Thyroid gland (tissue), 4 donors: ENCODE data around the gene DNAH8.

ENCODE experiments used
- POLR2A ChIP-seq, 2 donors: fragments of 450-650 bp; IDR thresholded peaks; one replicate each; pipeline ENCODE4 v1.6.1; 2017; ENCODE audit warnings: antibody characterized with exemption in 2 of 2, mild to moderate bottlenecking in 2 of 2, moderate library complexity in 1 of 2
- TF ChIP-seq, protein P1 (sequence below), 6 experiments: fragments of 200-600 bp in 3 of 6; fragments of 450-650 bp in 3 of 6; sonication (generic) in 3 of 6; IDR thresholded peaks; one replicate each; pipeline ENCODE4 v1.5.1; 2016 to 2019; ENCODE audit warnings: antibody characterized with exemption in 6 of 6, mild to moderate bottlenecking in 2 of 6, inconsistent platforms in 1 of 6, moderate library complexity in 1 of 6

DNA sequence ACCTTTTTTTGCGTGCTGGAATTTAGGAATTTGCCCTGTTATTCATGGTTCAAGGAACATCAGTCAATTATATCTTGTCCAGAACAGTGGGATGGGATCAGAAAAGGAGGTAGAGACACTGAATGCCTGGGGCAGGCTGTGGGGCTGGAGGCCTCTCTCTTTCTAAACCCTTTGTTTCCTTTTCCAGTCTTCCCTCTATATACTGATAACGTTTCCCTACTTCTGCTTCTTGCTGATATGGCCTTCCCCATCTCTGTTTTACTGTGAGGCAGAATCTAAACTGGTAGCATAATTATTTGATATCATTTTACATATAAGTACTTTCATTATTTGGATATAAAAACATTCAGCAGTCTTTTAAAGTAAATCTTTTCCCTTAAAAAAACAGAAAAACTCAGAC is 67.5 kb downstream of the DNAH8 start:
- TF ChIP-seq POLR2A (IDR thresholded peaks at IDR 0.05), result no peak
- TF ChIP-seq, protein P1, sequence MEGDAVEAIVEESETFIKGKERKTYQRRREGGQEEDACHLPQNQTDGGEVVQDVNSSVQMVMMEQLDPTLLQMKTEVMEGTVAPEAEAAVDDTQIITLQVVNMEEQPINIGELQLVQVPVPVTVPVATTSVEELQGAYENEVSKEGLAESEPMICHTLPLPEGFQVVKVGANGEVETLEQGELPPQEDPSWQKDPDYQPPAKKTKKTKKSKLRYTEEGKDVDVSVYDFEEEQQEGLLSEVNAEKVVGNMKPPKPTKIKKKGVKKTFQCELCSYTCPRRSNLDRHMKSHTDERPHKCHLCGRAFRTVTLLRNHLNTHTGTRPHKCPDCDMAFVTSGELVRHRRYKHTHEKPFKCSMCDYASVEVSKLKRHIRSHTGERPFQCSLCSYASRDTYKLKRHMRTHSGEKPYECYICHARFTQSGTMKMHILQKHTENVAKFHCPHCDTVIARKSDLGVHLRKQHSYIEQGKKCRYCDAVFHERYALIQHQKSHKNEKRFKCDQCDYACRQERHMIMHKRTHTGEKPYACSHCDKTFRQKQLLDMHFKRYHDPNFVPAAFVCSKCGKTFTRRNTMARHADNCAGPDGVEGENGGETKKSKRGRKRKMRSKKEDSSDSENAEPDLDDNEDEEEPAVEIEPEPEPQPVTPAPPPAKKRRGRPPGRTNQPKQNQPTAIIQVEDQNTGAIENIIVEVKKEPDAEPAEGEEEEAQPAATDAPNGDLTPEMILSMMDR (IDR thresholded peaks at IDR 0.05), result no peak
